Keratinocyte (primary cell): ENCODE measurements around the gene UBAC2. TPM values are rescaled to one million over a fixed set of nuclear protein-coding genes. Genes with fewer than 3 reads are reported as not detected.
A peak's percentile ranks its signal among the peaks of the same experiment; 100 is the strongest.
"Not testable (repeated sequence)": the region's sequence is repeated elsewhere in the genome, so short reads cannot be mapped to it uniquely, and the experiment has no call there.

ENCODE experiments used
- DNase-seq: peaks from one replicate; pipeline ENCODE4 v3.0.0-alpha.2; 2011; ENCODE audit warnings: low read depth, missing footprints, low spot score
- FAIRE-seq: peaks from 2 replicates; lab custom pipeline; 2011; peaks lifted over from hg19 to GRCh38; lab: Jason Lieb, UNC
- H2AFZ ChIP-seq: 2 replicates; pipeline ENCODE4 v1.6.0; 2012; ENCODE audit warnings: low read length, control low read depth, inconsistent platforms; ENCODE audit not compliant: control insufficient read depth
- H3K27ac ChIP-seq: 2 replicates; pipeline ENCODE4 v1.5.1; 2011; ENCODE audit warnings: low read length; ENCODE audit not compliant: control insufficient read depth, insufficient read depth
- H3K27me3 ChIP-seq: 3 replicates; pipeline ENCODE4 v1.6.0; 2011; ENCODE audit warnings: low read length; ENCODE audit not compliant: control insufficient read depth, insufficient read depth; ENCODE audit errors: extremely low read depth
- H3K36me3 ChIP-seq, 2 experiments: 2 replicates in 1 of 2; 3 replicates in 1 of 2; pipeline ENCODE4 v1.5.1; 2011; ENCODE audit warnings: low read length in 2 of 2, mild to moderate bottlenecking in 1 of 2; ENCODE audit not compliant: control insufficient read depth in 2 of 2, insufficient read depth in 2 of 2; ENCODE audit errors: extremely low read depth in 1 of 2
- H3K4me1 ChIP-seq: 3 replicates; pipeline ENCODE4 v1.5.1; 2011; ENCODE audit warnings: low read length; ENCODE audit not compliant: control insufficient read depth, insufficient read depth; ENCODE audit errors: extremely low read depth
- H3K4me2 ChIP-seq: 3 replicates; pipeline ENCODE4 v1.6.0; 2011; ENCODE audit warnings: low read depth, low read length; ENCODE audit not compliant: control insufficient read depth, insufficient read depth; ENCODE audit errors: extremely low read depth
- H3K4me3 ChIP-seq, 3 experiments: fragments of 200-600 bp in 1 of 3; sonication (generic) in 1 of 3; 2 replicates in 2 of 3; 3 replicates in 1 of 3; pipeline ENCODE4 v1.5.1; 2011 to 2016; ENCODE audit warnings: low read length in 3 of 3, mild to moderate bottlenecking in 3 of 3, control low read depth in 2 of 3, inconsistent platforms in 1 of 3, low read depth in 1 of 3, mixed read lengths in 1 of 3, mixed run types in 1 of 3, moderate library complexity in 1 of 3; ENCODE audit not compliant: control insufficient read depth in 2 of 3, insufficient read depth in 2 of 3; ENCODE audit errors: extremely low read depth in 1 of 3
- H3K79me2 ChIP-seq: 2 replicates; pipeline ENCODE4 v1.6.0; 2012; ENCODE audit warnings: low read length; ENCODE audit not compliant: control insufficient read depth, insufficient read depth
- H3K9ac ChIP-seq: 3 replicates; pipeline ENCODE4 v1.6.0; 2011; ENCODE audit warnings: low read length; ENCODE audit not compliant: control insufficient read depth, insufficient read depth; ENCODE audit errors: extremely low read depth
- H3K9me1 ChIP-seq: 3 replicates; pipeline ENCODE4 v1.6.0; 2011; ENCODE audit warnings: low read length; ENCODE audit not compliant: control insufficient read depth, insufficient read depth; ENCODE audit errors: extremely low read depth
- H3K9me3 ChIP-seq: 2 replicates; pipeline ENCODE4 v1.5.1; 2012; ENCODE audit warnings: low read depth, low read length; ENCODE audit not compliant: control insufficient read depth
- H4K20me1 ChIP-seq: 3 replicates; pipeline ENCODE4 v1.6.0; 2011; ENCODE audit warnings: low read length; ENCODE audit not compliant: control insufficient read depth, insufficient read depth; ENCODE audit errors: extremely low read depth
- EZH2 ChIP-seq: IDR thresholded peaks from one replicate; pipeline ENCODE4 v1.6.1; 2012; ENCODE audit warnings: inconsistent platforms, mild to moderate bottlenecking, low read length, moderate library complexity
- dilution Hi-C: fragments of 300-500 bp; cut with MboI; formaldehyde crosslinking; loops from one replicate; pipeline ENCODE4 v1.7.0; 2020; ENCODE audit warnings: low sequenced_read_pairs; ENCODE audit not compliant: extremely low pct_ligation_motif_present
- polyA plus RNA-seq, 5 experiments: library from polyadenylated mRNA; depleted of rRNA in 3 of 5; stranded (reverse) in 3 of 5; stranded (forward) in 1 of 5; unstranded in 1 of 5; fragments of >200 nt; gene quantifications; 1 replicate in 1 of 5; 2 replicates in 3 of 5; 3 replicates in 1 of 5; pipeline versions ENCODE4 v1.2.1 to v1.2.3, GENCODE V29; 2011 to 2012; ENCODE audit warnings: missing spikeins in 2 of 5, low read depth in 1 of 5, low replicate concordance in 1 of 5
- TF ChIP-seq, protein P1 (sequence below), 3 experiments: IDR thresholded peaks in 1 of 3; conservative IDR thresholded peaks in 1 of 3; optimal IDR thresholded peaks in 1 of 3; 2 replicates in 2 of 3; 3 replicates in 1 of 3; pipeline versions ENCODE3 to v1.5.1; 2011; ENCODE audit warnings: low read length in 3 of 3, mild to moderate bottlenecking in 3 of 3, moderate library complexity in 2 of 3, control low read depth in 1 of 3, inconsistent platforms in 1 of 3; ENCODE audit not compliant: insufficient read depth in 2 of 3; ENCODE audit errors: extremely low read depth in 1 of 3

UBAC2 gene
- polyA plus RNA-seq, 1 donor (not counting 4 experiments of a cell fraction or from before 2014, with no cell fraction given) = 104 TPM

DNA sequence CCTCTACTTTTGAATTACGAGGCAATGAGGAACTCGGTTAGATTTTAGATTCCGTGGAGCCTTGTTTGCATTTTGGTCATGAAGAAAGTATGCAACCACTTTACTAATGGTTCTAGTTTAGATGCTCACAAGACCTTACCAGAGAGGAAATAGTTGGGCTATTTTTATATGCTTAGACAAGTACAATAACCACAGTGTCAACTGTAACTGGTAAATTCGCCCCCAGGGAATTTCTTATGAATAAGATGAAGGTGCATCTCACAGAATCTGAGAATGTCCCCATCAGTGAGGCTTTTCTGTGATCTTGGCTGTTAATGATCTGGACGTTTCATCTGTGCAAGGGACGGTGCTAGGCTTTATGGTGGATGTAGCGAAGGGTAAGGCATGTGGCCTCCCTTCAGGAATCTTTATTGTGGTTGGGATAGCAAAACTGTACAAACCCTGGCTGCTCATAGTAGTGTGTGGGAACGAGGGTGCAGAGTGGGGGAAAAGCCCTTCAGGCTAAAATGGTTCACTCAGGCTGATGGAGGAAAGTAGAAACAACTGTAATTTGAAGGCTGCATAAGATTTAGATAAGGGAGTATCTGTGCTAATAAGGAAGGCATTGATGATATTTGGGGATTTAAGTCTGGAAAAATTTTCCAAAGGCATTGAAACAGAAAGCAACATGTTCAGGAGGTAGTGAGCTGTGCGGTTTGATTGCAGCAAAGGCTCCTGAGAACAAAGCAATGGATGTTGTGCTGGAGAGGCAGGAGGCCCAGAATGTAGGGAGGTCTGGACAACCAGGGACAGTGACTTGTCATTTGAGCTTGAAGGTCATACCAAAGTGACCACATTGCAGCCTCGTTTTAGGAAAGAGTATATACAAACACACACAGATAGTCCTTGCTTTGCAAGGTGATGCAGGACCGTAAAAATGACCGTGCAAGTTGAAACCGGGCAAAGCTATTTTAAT, 28.4 kb downstream of the UBAC2 start:
- no peak overlapping the region for H3K9ac ChIP-seq
- H3K27me3 ChIP-seq = no peaks in the 10 kb centered on the region
- H3K4me1 ChIP-seq = peaks cover 36% of the 10 kb centered on the region
- dilution Hi-C loops = no loop called here
- DNase-seq (peak; percentile 57), FAIRE-seq (peak; percentile 92)
- H3K9me3 ChIP-seq = no peaks in the 10 kb centered on the region
- no peak overlapping the region for H2AFZ ChIP-seq
- peaks cover 3% of the 10 kb centered on the region for H3K9me1 ChIP-seq
- peak overlapping the region in 1 of 3 experiments; percentile 4 for H3K4me3 ChIP-seq
- peaks cover 72% of the 10 kb centered on the region for H3K79me2 ChIP-seq
- TF ChIP-seq EZH2 = no peak
- TF ChIP-seq, protein P1, sequence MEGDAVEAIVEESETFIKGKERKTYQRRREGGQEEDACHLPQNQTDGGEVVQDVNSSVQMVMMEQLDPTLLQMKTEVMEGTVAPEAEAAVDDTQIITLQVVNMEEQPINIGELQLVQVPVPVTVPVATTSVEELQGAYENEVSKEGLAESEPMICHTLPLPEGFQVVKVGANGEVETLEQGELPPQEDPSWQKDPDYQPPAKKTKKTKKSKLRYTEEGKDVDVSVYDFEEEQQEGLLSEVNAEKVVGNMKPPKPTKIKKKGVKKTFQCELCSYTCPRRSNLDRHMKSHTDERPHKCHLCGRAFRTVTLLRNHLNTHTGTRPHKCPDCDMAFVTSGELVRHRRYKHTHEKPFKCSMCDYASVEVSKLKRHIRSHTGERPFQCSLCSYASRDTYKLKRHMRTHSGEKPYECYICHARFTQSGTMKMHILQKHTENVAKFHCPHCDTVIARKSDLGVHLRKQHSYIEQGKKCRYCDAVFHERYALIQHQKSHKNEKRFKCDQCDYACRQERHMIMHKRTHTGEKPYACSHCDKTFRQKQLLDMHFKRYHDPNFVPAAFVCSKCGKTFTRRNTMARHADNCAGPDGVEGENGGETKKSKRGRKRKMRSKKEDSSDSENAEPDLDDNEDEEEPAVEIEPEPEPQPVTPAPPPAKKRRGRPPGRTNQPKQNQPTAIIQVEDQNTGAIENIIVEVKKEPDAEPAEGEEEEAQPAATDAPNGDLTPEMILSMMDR (optimal IDR thresholded peaks at IDR 0.05 in 1 of 3, IDR thresholded peaks at IDR 0.05 in 1 of 3, conservative IDR thresholded peaks at IDR 0.05 in 1 of 3; ENCODE audit: extremely low read depth in 1 of 3, insufficient read depth in 2 of 3, low read length in 3 of 3) = no peak
- H3K27ac ChIP-seq = peak overlapping the region; percentile 15
- H4K20me1 ChIP-seq = peaks cover 3% of the 10 kb centered on the region
- H3K36me3 ChIP-seq = peaks cover 0 to 2% of the 10 kb centered on the region in 2 experiments
- H3K4me2 ChIP-seq = peak overlapping the region; percentile 69

DNA sequence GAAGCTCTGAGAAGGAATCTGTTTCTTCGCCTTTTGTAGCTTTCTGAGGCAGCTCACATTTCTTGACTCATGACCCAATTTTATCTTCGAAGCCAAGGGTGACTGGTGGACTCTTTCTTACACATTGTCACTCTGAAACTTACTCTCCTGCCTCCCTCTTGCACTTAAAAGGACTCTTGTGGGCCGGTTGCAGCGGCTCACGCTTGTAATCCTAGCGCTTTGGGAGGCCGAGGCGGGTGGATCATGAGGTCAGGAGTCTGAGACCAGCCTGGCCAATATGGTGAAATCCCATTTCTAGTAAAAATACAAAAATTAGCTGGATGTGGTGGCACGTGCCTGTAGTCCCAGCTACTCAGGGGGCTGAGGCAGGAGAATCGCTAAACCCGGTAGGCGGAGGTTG, 29.9 kb downstream of the UBAC2 start:
- FAIRE-seq, dilution Hi-C loops, H3K9ac ChIP-seq, H3K4me3 ChIP-seq, DNase-seq, H4K20me1 ChIP-seq, H3K27me3 ChIP-seq, H3K36me3 ChIP-seq, H3K9me3 ChIP-seq, H2AFZ ChIP-seq, H3K9me1 ChIP-seq, H3K4me2 ChIP-seq, H3K27ac ChIP-seq: not testable (repeated sequence)
- Histone ChIP-seq H3K4me1 (peaks cover 36% of the 10 kb centered on the region), H3K79me2 (peaks cover 62% of the 10 kb centered on the region)
